ENCODE results near the gene KRTAP12-4. TPM values are rescaled to one million over a fixed set of nuclear protein-coding genes. Genes with fewer than 3 reads are reported as not detected.

KRTAP12-4 gene
- total RNA-seq, 1 experiment from 2014 or later, result not detected

DNA sequence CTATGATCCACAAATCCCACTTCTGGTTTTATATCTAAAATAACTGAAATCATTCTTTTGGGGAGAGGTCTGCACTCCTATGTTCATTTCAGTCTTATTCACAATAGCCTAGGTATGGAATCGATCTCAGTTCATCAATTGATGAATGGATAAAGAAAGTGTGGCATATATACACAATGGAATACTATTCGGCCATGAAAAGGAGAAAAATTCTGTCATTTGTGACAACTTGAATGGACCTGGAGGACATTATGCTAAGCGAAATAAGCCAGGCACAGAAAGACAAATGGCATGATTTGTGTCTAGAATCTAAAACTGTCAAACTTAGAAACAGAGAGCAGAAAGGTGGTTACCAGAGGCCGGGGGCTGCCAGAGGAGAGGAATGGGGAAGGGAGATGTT, 48.0 kb downstream of the KRTAP12-4 start:
- in situ Hi-C loops (cut with HindIII; ENCODE audit: low pct_unique_long_range_greater_than_20kb, low sequenced_read_pairs), result no loop called here
- no peak for DNase-seq (ENCODE audit: low read depth, low spot score)

Small RNA genes lying within 50 kb of the gene (small RNA-seq; reads per million reads assigned to genes)
- 0 reads per million in 2 experiments for gene KRTAP12-6P

Other genes starting within 250 kb of the KRTAP12-4 start
- gene LRRC3, start 199.1 kb downstream of the KRTAP12-4 start, total RNA-seq (2014; rRNA removed; shearing (Covaris generic)), result 1.5 TPM in 2 replicates
- gene KRTAP10-1, start 114.5 kb downstream of the KRTAP12-4 start, total RNA-seq (2014; rRNA removed; shearing (Covaris generic)), result not detected in 2 replicates
- not detected in 2 replicates for gene KRTAP10-2, start 103.2 kb downstream of the KRTAP12-4 start, total RNA-seq (2014; rRNA removed; shearing (Covaris generic))
- gene KRTAP10-3, start 95.9 kb downstream of the KRTAP12-4 start, total RNA-seq (2014; rRNA removed; shearing (Covaris generic)), result not detected in 2 replicates
- gene KRTAP10-4, start 80.9 kb downstream of the KRTAP12-4 start, total RNA-seq (2014; rRNA removed; shearing (Covaris generic)), result not detected in 2 replicates
- not detected in 2 replicates for gene KRTAP10-5, start 74.1 kb downstream of the KRTAP12-4 start, total RNA-seq (2014; rRNA removed; shearing (Covaris generic))
- gene KRTAP10-6, start 62.2 kb downstream of the KRTAP12-4 start, total RNA-seq (2014; rRNA removed; shearing (Covaris generic)), result not detected in 2 replicates
- not detected in 2 replicates for gene KRTAP10-7, start 54.1 kb downstream of the KRTAP12-4 start, total RNA-seq (2014; rRNA removed; shearing (Covaris generic))
- not detected in 2 replicates for gene KRTAP10-8, start 42.6 kb downstream of the KRTAP12-4 start, total RNA-seq (2014; rRNA removed; shearing (Covaris generic))
- not detected in 2 replicates for gene KRTAP10-9, start 27.6 kb downstream of the KRTAP12-4 start, total RNA-seq (2014; rRNA removed; shearing (Covaris generic))
- not detected in 2 replicates for gene KRTAP10-10, start 17.3 kb downstream of the KRTAP12-4 start, total RNA-seq (2014; rRNA removed; shearing (Covaris generic))
- not detected in 2 replicates for gene KRTAP10-11, start 8.2 kb downstream of the KRTAP12-4 start, total RNA-seq (2014; rRNA removed; shearing (Covaris generic))
- not detected in 2 replicates for gene KRTAP12-3, start 3.3 kb upstream of the KRTAP12-4 start, total RNA-seq (2014; rRNA removed; shearing (Covaris generic))
- not detected in 2 replicates for gene KRTAP12-2, start 12.3 kb upstream of the KRTAP12-4 start, total RNA-seq (2014; rRNA removed; shearing (Covaris generic))
- not detected in 2 replicates for gene KRTAP12-1, start 27.5 kb upstream of the KRTAP12-4 start, total RNA-seq (2014; rRNA removed; shearing (Covaris generic))
- gene KRTAP10-12, start 42.5 kb upstream of the KRTAP12-4 start, total RNA-seq (2014; rRNA removed; shearing (Covaris generic)), result not detected in 2 replicates
- not detected in 2 replicates for gene TSPEAR, start 56.9 kb upstream of the KRTAP12-4 start, total RNA-seq (2014; rRNA removed; shearing (Covaris generic))
- gene UBE2G2, start 147.2 kb upstream of the KRTAP12-4 start, total RNA-seq (2014; rRNA removed; shearing (Covaris generic)), result 53.3 and 53.9 TPM in 2 replicates
- 34.2 and 36.0 TPM in 2 replicates for gene SUMO3, start 163.4 kb upstream of the KRTAP12-4 start, total RNA-seq (2014; rRNA removed; shearing (Covaris generic))
- gene PTTG1IP, start 219.0 kb upstream of the KRTAP12-4 start, total RNA-seq (2014; rRNA removed; shearing (Covaris generic)), result 843 and 970 TPM in 2 replicates

Measured in SK-MEL-5 (cell line).